Stimulated activated CD4-positive, alpha-beta T cell treated with anti-CD3 and anti-CD28 coated beads, Interleukin-15, amount 100 ng/mL, for 24 hours (primary cell): ENCODE results near the gene ANGEL2.
"Not testable (repeated sequence)": the region's sequence is repeated elsewhere in the genome, so short reads cannot be mapped to it uniquely, and the experiment has no call there.

ENCODE experiments used
- DNase-seq: peaks from one replicate; pipeline ENCODE4 v3.0.0-alpha.2; 2020

The ANGEL2 gene

GRCh38 chr1:213015099-213016050 lies at the start of gene ANGEL2:
TSS of gene ANGEL2 (minus strand) at chr1:213015867. CDS start at chr1:213015671, 196 bp downstream.
- DNase-seq: peak; percentile 96

GRCh38 chr1:213061263-213061662 lies 45.6 kb upstream of the ANGEL2 start:
- DNase-seq: no peak

GRCh38 chr1:213060836-213061235 lies 45.2 kb upstream of the ANGEL2 start:
- no peak for DNase-seq

GRCh38 chr1:213057264-213058059 lies 41.8 kb upstream of the ANGEL2 start:
- DNase-seq: no peak

GRCh38 chr1:213055767-213056166 lies 40.1 kb upstream of the ANGEL2 start:
- no peak for DNase-seq

- DNase-seq: no peak
These were observed 39.3 kb upstream of the ANGEL2 start for GRCh38 chr1:213054733-213055591.

GRCh38 chr1:213054142-213054541 lies 38.5 kb upstream of the ANGEL2 start:
- no peak for DNase-seq

GRCh38 chr1:213053455-213053854 lies 37.8 kb upstream of the ANGEL2 start:
- no peak for DNase-seq

GRCh38 chr1:213051881-213052202 lies 36.2 kb upstream of the ANGEL2 start:
- DNase-seq: no peak

GRCh38 chr1:213051127-213051880 lies 35.6 kb upstream of the ANGEL2 start, which contains the start of gene RPS6KC1:
TSS of gene RPS6KC1 (plus strand) at chr1:213051241. CDS start at chr1:213051405, 164 bp downstream.
- peak; percentile 91 for DNase-seq

GRCh38 chr1:213050745-213051126 lies 35.1 kb upstream of the ANGEL2 start:
- DNase-seq: no peak

GRCh38 chr1:213049232-213049631 lies 33.6 kb upstream of the ANGEL2 start:
- no peak for DNase-seq

GRCh38 chr1:213045321-213046226 lies 29.9 kb upstream of the ANGEL2 start:
- DNase-seq: not testable (repeated sequence)

GRCh38 chr1:213041443-213041842 lies 25.8 kb upstream of the ANGEL2 start:
- no peak for DNase-seq

GRCh38 chr1:213035573-213035972 lies 19.9 kb upstream of the ANGEL2 start:
- DNase-seq: no peak

- DNase-seq: no peak
These were observed 19.0 kb upstream of the ANGEL2 start for GRCh38 chr1:213034713-213035112.

- DNase-seq: no peak
These were observed 17.0 kb upstream of the ANGEL2 start for GRCh38 chr1:213032651-213033050.

- not testable (repeated sequence) for DNase-seq
These were observed 11.4 kb upstream of the ANGEL2 start for GRCh38 chr1:213027024-213027423.

GRCh38 chr1:213020016-213020415 lies 4.3 kb upstream of the ANGEL2 start:
- DNase-seq: no peak

GRCh38 chr1:213019450-213019849 lies 3.8 kb upstream of the ANGEL2 start:
- DNase-seq: no peak
